NCI-H446 (cell line): ENCODE results near the gene MYL12B.

Experiments
- DNase-seq, 2 experiments: peaks; one replicate each; lab custom pipeline; 2025; lab: John Stamatoyannopoulos, UW

The MYL12B gene

DNA sequence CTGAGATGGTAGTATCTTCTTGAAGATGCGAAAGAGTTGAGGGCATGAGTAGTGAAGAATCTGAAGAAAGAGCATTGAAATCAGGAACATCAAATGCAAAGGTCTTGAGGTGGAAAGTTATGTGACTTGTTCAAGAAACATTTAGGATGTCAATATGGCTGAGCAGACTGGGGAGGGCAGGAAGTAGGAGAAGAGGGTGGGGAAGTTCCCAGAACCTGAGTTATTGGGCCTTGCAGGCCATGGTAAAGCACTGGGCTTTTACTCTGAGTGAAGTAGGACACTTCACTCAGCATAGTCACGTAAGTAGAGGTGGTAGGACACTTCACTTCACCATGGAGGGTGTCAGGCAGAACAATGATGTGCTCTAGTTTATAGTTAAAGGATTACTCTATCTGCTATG is 26.1 kb upstream of the MYL12B start:
- no peak for DNase-seq

GRCh38 chr18:3236470-3236869 is 25.5 kb upstream of the MYL12B start:
- DNase-seq: no peak

DNA sequence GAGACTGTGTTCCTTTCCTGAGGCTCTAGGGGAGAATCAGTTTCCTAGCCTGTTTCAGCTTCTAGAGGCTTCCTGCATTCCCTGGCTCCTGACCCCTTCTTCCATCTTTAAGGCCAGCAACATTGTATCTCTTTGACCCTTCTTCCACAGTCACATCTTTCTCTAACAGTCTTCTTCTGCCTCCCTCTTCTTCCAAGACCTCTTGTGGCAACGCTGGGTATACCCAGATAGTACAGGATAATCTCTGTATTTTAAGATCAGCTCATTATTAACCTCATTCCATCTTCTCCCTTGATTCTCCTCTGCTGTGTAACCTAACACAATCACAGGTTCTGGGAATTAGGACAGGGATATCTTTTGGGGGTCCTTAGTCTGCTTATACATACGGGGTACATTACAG is 23.2 kb upstream of the MYL12B start:
- no peak for DNase-seq

- no peak for DNase-seq
Observed at GRCh38 chr18:3245185-3245564, 16.8 kb upstream of the MYL12B start.

DNA sequence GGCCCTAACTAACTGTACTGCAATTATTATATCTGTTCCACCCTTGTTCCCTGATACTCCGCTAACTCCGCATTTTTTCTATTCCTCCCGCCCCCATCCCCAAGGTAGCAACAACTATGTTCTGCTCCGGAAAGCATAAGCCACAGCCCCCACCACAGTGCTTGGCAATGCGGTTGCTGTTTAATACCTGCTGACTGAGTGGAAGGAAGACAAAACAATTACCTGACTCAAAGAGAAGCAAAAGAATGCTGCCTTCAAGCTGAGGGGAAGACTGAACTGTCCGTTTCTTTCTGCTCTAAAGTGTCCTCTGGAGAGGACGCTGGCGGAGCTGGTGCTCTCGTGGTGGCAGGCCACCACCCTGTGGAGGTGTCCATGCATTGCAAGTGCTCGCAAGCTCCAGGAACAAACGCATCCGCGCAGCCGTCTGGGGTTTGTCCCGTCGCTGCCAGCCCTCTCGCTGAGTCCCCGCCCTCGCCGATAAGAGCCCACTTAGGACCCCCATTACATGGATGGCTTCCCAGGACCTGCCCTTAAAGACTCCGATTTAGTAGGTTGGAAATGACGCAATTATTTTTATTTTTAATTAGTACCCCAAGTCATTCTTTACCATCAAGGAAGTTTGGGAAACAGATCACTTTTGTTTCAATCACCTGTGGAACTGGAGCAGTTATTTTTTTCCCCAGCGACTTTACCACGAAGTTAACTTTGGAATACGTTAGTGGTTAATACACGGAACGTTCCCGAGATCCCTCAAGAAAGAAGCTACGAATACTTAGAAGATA is 15.9 kb upstream of the MYL12B start:
- DNase-seq: peak; percentile 45 to 89

DNA sequence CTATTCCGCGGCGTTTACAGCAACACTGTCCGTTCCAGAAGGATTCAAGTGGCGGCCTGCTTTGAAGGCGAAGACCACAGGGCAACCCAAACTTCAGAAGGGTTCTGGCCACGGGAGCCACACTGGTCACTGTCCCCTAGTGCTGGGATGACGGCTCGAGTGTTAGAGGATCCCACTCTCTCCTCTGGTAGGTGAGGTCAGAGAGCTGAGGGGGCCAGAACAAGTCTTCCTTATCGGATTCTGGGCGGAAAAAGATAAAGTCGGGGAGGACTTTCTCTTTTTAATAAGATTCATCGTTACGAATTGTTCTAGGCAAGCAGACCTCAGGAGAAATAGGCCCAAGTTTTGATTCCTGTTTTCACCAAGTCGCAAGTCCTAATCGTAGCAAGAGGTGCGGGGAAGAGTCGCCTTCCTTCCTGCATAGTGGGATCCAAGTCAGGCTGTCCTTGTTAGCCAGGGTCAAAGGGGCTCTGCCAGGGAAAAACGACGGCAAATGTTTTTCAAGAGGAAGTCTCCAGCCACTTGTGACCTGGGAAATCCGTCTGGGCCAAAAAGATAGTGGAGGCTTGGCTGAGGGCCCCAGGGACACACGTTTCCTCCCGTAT is 15.2 kb upstream of the MYL12B start:
- no peak for DNase-seq

DNA sequence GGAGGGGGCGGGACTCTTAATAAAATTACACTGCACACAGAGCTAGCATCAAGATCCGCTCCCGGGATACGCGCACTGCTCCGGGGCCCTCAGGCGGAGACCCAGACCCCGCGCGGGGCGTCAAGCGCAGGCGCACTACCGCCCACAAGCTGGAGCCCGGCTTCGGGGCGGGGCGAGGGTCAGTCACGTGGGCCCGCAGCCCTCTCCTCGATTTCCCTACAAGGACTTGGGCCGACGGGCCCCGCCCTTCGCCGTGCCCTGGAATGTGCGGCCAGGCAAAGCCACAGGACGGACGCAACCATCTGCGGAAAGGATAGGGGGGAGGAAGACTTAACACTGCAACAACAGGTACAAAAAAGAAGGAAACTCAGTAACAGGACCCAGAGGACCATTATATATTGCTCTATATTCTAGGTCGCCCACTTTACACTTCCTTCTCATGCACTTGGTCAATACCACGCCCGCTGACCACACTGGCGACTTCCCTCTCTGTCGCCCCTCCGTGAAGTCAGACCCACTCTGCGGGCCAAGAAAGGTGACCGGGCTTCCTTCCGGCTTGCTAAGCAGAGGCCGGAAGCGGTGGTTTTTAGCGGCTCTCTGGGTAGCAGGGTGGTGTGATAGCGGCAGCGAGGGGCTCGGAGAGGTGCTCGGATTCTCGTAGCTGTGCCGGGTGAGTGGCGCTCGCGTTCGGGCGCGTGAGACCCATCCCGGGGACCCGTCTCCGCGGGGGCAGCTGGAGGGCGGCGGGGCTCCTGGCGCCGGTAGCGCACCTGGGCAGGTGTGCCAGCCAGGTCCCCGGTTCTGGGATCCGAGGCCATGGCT is 14.5 kb upstream of the MYL12B start, which contains the start of gene MYL12A:
TSS of gene MYL12A (plus strand) at position 562 of the 822 bp plus-strand sequence. CDS start 5,447 bp downstream, outside the sequence.
- DNase-seq: peak; percentile 88 to 97

- DNase-seq: peak in 1 of 2 experiments; percentile 52
Observed at GRCh38 chr18:3248062-3248657, 13.8 kb upstream of the MYL12B start.

GRCh38 chr18:3248658-3249359 is 13.1 kb upstream of the MYL12B start:
- no peak for DNase-seq

DNA sequence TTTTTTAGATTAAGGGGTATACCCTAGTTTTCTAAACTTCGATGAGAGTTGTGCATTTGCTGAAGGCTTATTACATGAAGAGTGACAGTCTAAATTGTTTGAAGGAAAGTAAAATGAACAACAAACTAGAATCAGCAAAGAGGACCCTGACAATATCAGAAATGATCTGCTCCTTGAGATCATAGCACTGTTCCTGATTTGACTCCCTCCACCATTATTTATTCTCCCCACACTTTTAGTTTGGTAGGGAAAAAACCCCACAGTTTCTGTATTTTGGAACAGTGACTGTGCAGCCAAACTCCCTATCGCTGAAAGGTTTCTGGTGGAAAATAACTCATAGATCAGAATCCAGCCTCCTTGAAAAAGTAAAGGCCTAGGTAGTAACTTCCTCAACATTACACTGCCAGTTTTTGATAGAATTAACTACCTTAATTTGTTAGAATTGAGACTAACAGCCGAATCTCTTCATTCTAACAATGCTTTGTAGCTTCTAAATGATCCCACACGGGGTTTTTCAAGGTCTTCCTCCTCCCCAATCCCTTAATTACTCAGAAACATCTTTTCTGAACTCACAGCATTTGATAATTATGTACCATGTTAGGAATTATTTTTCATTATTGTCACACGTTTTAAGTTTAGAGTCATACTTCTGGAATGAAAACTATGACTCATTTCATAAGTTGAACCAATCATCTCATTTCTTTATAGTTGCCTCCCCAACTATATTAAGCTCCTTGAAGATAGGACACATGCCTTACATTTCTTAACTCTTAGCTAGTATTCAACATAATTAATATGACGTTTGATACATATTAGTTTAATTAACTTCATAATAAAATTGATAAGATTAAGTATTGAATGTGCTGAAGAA is 11.5 kb upstream of the MYL12B start:
- DNase-seq: no peak

GRCh38 chr18:3251249-3251962 is 10.5 kb upstream of the MYL12B start:
- DNase-seq: no peak

- no peak for DNase-seq
Observed at GRCh38 chr18:3251963-3252277, 10.0 kb upstream of the MYL12B start.

DNA sequence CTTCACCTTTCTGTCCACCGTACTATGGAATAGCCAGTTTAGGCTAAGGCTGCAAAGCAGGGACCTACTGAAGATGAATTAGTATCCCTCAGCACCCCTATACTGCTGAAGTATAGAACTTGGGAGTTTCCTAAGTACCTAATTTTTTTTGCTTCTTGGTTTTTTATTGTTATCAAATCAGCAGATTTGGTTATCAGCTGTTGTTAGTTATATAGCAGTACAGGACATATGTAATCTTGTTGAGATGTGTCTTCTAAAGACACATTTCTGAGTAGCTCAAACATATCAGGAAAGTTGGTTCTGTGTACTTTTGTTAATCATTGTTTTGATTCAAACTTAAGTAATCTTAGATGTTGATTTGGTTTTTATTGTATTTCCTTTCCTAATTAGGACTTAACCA is 9.1 kb upstream of the MYL12B start:
- DNase-seq: no peak

DNA sequence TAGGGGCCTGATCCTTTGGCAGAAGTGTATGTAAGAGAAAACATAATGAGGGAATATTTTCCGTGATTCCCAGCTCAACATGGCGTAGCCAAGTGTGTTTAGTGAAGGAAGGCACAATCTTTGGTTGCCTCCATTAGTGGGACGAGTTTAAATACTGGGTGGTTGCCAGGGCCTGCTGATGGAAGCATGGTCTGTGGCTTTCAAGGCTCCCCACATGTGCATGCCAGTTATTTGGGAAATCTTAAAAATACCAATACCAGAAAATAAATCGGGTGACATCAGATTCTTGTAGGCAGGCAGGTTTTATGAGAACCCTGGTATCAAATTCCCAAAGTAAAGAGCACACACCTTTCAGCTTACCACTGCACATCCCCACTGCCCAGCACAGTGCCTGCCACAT is 7.2 kb upstream of the MYL12B start:
- no peak for DNase-seq

DNA sequence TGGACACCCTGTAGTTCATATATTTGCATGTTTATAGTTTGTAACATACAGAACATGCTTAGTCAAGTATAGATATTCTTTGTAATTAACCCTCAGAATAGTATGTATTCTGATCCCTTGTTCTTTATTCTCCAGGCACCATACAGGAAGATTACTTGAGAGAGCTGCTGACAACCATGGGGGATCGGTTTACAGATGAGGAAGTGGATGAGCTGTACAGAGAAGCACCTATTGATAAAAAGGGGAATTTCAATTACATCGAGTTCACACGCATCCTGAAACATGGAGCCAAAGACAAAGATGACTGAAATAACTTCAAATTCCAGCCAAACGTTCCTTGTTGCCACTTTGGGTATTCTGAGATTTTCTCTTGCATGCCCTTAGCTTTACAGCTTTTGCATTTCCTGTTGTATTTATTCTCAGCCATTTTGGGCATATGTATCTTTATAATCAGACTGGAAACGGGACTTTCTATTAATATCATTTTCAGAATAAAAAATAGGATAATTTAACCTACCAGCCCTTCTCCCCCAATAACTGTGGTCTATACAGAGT is 6.2 kb upstream of the MYL12B start:
- no peak for DNase-seq

- DNase-seq: no peak
Observed at GRCh38 chr18:3256693-3257626, 5.0 kb upstream of the MYL12B start.

- no peak for DNase-seq
Observed at GRCh38 chr18:3257627-3258120, 4.3 kb upstream of the MYL12B start.

- no peak for DNase-seq
Observed at GRCh38 chr18:3260995-3261372, 949 bp upstream of the MYL12B start.
